Activated B cell treated with CpG ODN at 0.5 μM for 24 hours (primary cell): Measurements from ENCODE around the gene KCND3. TPM values are rescaled to one million over a fixed set of nuclear protein-coding genes. Genes with fewer than 3 reads are reported as not detected.

Experiments used
- ATAC-seq: fragments of 200-7000 bp; cut with Tn5 transposase; one replicate; pipeline ENCODE4 v1.10.0; 2021; ENCODE audit warnings: low read depth, mild to moderate bottlenecking, moderate library complexity
- CTCF ChIA-PET: fragments of 350-600 bp; sonication (Branson Sonifier 250); formaldehyde crosslinking; loops from one replicate; lab custom pipeline; 2021; ENCODE audit warnings: antibody characterized with exemption; lab: Charles Lee
- POLR2A ChIA-PET: fragments of 350-600 bp; sonication (Branson Sonifier 250); formaldehyde crosslinking; loops from one replicate; lab custom pipeline; 2021; ENCODE audit warnings: antibody characterized with exemption; lab: Charles Lee
- DNase-seq: peaks from one replicate; pipeline ENCODE4 v3.0.0; 2022
- H3K27ac Mint-ChIP-seq: one replicate; pipeline ENCODE4 v1.8.0; 2020; ENCODE audit warnings: mixed read lengths
- H3K27me3 Mint-ChIP-seq: one replicate; pipeline ENCODE4 v1.8.0; 2021; ENCODE audit warnings: mixed read lengths
- H3K36me3 Mint-ChIP-seq: one replicate; pipeline ENCODE4 v1.8.0; 2021; ENCODE audit warnings: low read depth, mixed read lengths
- H3K4me1 Mint-ChIP-seq: one replicate; pipeline ENCODE4 v1.8.0; 2021; ENCODE audit warnings: mixed read lengths
- H3K4me3 Mint-ChIP-seq: one replicate; pipeline ENCODE4 v1.8.0; 2020; ENCODE audit warnings: mild to moderate bottlenecking, mixed read lengths
- H3K9me3 Mint-ChIP-seq: one replicate; pipeline ENCODE4 v1.8.0; 2020; ENCODE audit warnings: mixed read lengths
- CTCF ChIP-seq: fragments of 200-600 bp; IDR thresholded peaks from one replicate; pipeline ENCODE4 v1.8.0; 2022; ENCODE audit warnings: antibody characterized with exemption, mild to moderate bottlenecking
- intact Hi-C: fragments of 100-400 bp; cut with micrococcal nuclease; formaldehyde crosslinking; loops from one replicate; pipeline ENCODE4 v1.15.1; 2024
- total RNA-seq: library from RNA; stranded (reverse); gene quantifications from 2 replicates; pipeline ENCODE4 v1.2.3, GENCODE V29; 2022

The KCND3 gene
- total RNA-seq, 1 donor from 2014 or later = 0.04 TPM

DNA sequence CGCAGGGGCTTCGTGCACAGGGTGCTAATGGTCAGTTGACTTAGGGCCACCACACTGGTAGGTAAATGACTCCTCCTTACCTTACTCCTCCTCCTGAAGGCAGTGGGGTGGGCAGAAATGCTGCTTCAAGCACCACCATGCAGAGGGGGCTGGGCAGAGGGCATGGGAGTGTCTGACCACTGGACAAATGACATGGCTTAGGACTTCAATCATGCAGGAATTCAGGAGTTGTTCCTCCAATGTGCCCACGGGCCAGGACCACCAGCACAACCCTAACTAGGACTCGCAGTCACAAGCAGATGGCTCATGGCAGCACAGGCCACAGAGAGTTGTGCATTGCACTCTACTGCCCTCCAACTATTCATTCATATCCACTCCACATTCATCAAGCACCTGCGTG, 65.7 kb downstream of the KCND3 start:
- Mint-ChIP-seq H3K9me3 (no peaks in the 10 kb centered on the region), H3K27me3 (peaks cover 15% of the 10 kb centered on the region), H3K36me3 (no peaks in the 10 kb centered on the region), H3K27ac (no peak overlapping the region), H3K4me3 (no peak overlapping the region), H3K4me1 (no peaks in the 10 kb centered on the region)
- CTCF ChIA-PET = no interaction called here
- POLR2A ChIA-PET = no interaction called here
- intact Hi-C loops = no loop called here
- ATAC-seq (no peak), DNase-seq (no peak)
- TF ChIP-seq CTCF = no peak

GRCh38 chr1:111921948-111922347, 67.5 kb downstream of the KCND3 start:
- Mint-ChIP-seq H3K4me1 (no peaks in the 10 kb centered on the region), H3K27ac (no peak overlapping the region), H3K27me3 (peaks cover 25% of the 10 kb centered on the region), H3K36me3 (no peaks in the 10 kb centered on the region), H3K9me3 (no peaks in the 10 kb centered on the region), H3K4me3 (no peak overlapping the region)
- ChIA-PET POLR2A (no interaction called here), CTCF (no interaction called here)
- TF ChIP-seq CTCF = no peak
- intact Hi-C loops = no loop called here
- DNase-seq (no peak), ATAC-seq (no peak)

DNA sequence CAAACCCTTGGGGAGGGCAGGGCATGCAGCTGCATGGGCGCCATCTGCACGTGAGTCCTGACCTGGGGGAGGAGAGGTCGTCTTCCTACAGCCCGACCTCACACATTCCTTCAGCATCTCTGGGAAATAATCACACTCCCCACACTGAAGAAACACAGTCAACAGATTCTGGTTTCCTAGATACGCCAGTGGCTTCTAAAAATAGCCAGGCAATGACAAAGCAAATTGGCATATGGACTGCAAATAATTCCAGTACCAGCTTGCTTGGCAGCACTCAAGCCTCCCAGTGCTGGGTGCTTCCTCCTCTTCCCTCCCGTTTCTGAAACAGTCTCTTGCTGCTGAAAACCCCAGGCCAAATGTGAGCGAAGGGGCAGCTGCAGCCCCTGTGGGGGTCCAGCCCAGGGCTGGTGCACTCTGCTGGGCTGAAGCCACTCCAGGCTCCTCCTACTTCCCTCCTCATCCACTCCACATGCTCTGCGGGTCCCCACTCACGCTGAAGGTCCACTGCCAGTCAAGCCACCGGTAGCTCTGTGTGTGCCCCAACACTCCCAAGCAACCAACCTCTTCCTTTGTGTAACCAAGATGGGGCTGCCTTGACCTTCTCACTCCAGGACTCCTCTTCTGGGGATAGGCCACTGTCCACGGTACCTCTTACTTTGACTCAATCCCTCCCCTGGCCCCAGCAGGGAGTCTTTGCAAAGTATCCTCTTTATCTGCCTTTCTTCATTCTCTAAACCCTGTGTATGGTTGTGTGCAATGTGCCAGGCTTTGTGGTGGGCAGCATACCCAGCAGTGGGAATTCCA, 69.0 kb downstream of the KCND3 start:
- intact Hi-C loops = no loop called here
- no peak for DNase-seq
- peaks cover 22% of the 10 kb centered on the region for H3K27me3 Mint-ChIP-seq
- ATAC-seq = no peak
- TF ChIP-seq CTCF = no peak
- no peak overlapping the region for H3K27ac Mint-ChIP-seq
- POLR2A ChIA-PET = no interaction called here
- H3K4me3 Mint-ChIP-seq = no peak overlapping the region
- no peaks in the 10 kb centered on the region for H3K36me3 Mint-ChIP-seq
- CTCF ChIA-PET = no interaction called here
- H3K9me3 Mint-ChIP-seq = no peaks in the 10 kb centered on the region
- no peaks in the 10 kb centered on the region for H3K4me1 Mint-ChIP-seq

DNA sequence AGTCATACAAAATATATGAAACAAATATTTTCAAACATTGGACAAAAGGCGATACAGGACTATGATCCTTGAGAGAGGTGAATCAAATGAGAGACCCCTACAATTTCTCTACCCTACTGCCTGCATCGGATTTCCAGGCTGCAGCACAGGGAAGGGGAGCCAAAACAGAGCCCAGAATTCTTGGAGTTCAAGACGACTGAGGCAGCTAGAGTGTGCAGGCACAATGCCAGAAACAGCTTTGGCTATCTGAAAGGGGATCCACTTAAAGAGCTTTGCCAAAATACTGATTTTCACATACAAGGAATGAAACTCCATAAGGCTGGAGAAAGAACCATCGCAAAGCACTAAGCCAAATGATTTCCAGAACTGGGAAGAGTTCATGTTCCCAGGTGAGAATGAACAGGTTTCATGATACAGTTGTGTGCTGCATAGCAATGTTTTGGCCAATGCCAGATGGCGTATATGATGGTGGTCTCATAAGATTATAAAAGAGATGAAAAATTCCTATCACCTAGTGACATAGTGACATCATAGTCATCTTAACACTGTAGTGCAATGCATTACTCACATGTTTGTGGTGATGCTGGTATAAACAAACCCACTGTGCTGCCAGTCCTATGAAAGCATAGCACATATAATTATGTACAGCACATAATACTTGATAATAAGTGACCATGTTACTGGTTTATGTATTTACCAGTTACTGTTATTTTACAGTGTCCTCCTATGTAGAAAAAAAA, 77.5 kb downstream of the KCND3 start:
- Mint-ChIP-seq H3K36me3 (no peaks in the 10 kb centered on the region), H3K4me1 (no peaks in the 10 kb centered on the region), H3K27me3 (peaks cover 31% of the 10 kb centered on the region), H3K4me3 (no peak overlapping the region), H3K9me3 (peaks cover 3% of the 10 kb centered on the region), H3K27ac (no peak overlapping the region)
- no peak for TF ChIP-seq CTCF
- ChIA-PET POLR2A (no interaction called here), CTCF (no interaction called here)
- no peak for DNase-seq
- intact Hi-C loops = no loop called here
- no peak for ATAC-seq

- POLR2A ChIA-PET = no interaction called here
- no peaks in the 10 kb centered on the region for H3K36me3 Mint-ChIP-seq
- no peaks in the 10 kb centered on the region for H3K4me1 Mint-ChIP-seq
- H3K27me3 Mint-ChIP-seq = peaks cover 36% of the 10 kb centered on the region
- TF ChIP-seq CTCF = no peak
- no peak overlapping the region for H3K4me3 Mint-ChIP-seq
- ATAC-seq (no peak), DNase-seq (no peak)
- H3K27ac Mint-ChIP-seq = no peak overlapping the region
- CTCF ChIA-PET = no interaction called here
- intact Hi-C loops = no loop called here
- peaks cover 3% of the 10 kb centered on the region for H3K9me3 Mint-ChIP-seq
Measured at GRCh38 chr1:111911061-111911460, 78.4 kb downstream of the KCND3 start.
